ENCODE results near the gene DGKZ. TPM values are rescaled to one million over a fixed set of nuclear protein-coding genes. Genes with fewer than 3 reads are reported as not detected.

Gene DGKZ
- total and polyA plus RNA-seq, 2 of the 13 experiments (the other 11 are each of a cell fraction or from before 2014, with no cell fraction given), result 15.8 to 20.7 TPM

- TF ChIP-seq NFE2 (CRISPR knock-in tag; IDR thresholded peaks at IDR 0.05), result no peak
- no peak for TF ChIP-seq MAZ (IDR thresholded peaks at IDR 0.05; ENCODE audit: borderline replicate concordance, low read depth, low read length)
- TF ChIP-seq MAZ (CRISPR knock-in tag; IDR thresholded peaks at IDR 0.05; ENCODE audit: low read depth), result peak; percentile 50; the same call in 1 of the 2 replicates
- peak; percentile 96 for TF ChIP-seq MTF2 (CRISPR knock-in tag; IDR thresholded peaks at IDR 0.05; ENCODE audit: borderline replicate concordance)
- no peak for TF ChIP-seq TEAD2 (CRISPR knock-in tag; IDR thresholded peaks at IDR 0.05)
- peak; percentile 48 for TF ChIP-seq ASH2L (IDR thresholded peaks at IDR 0.05; ENCODE audit: insufficient read length, low read depth, low read length)
- TF ChIP-seq BATF2 (CRISPR knock-in tag; IDR thresholded peaks at IDR 0.05), result no peak
- no peak for TF ChIP-seq HNF4G (IDR thresholded peaks at IDR 0.05; ENCODE audit: borderline replicate concordance, low read depth, low read length)
- TF ChIP-seq HNF4G (CRISPR knock-in tag; IDR thresholded peaks at IDR 0.05; ENCODE audit: borderline replicate concordance, low read depth), result no peak
- no peak for TF ChIP-seq ZBTB8A (CRISPR knock-in tag; IDR thresholded peaks at IDR 0.05; ENCODE audit: borderline replicate concordance, low read depth)
- TF ChIP-seq ZNF136 (CRISPR knock-in tag; IDR thresholded peaks at IDR 0.05; ENCODE audit: low read depth), result no peak
- TF ChIP-seq HBP1 (CRISPR knock-in tag; IDR thresholded peaks at IDR 0.05; ENCODE audit: low read depth), result no peak; the same call in 1 of the 2 replicates
- no peak; the same call in 1 of the 2 replicates for TF ChIP-seq IRF9 (CRISPR knock-in tag; IDR thresholded peaks at IDR 0.05; ENCODE audit: borderline replicate concordance)
- TF ChIP-seq SMC3 (IDR thresholded peaks at IDR 0.05; ENCODE audit: low read length), result no peak
- TF ChIP-seq SAFB2 (CRISPR knock-in tag; IDR thresholded peaks at IDR 0.05; ENCODE audit: borderline replicate concordance, low read depth), result 0 out of 2 replicates have a peak, but pooled peaks have one; percentile 36
- TF ChIP-seq ZNF24 (IDR thresholded peaks at IDR 0.05), result no peak
- TF ChIP-seq RERE (CRISPR knock-in tag; IDR thresholded peaks at IDR 0.05; ENCODE audit: low read depth), result no peak
- TF ChIP-seq ZFY (CRISPR knock-in tag; IDR thresholded peaks at IDR 0.05), result peak; percentile 48; the same call in 1 of the 2 replicates
- TF ChIP-seq SRY (CRISPR knock-in tag; IDR thresholded peaks at IDR 0.05), result no peak
- TF ChIP-seq HES4 (CRISPR knock-in tag; IDR thresholded peaks at IDR 0.05; ENCODE audit: borderline replicate concordance), result peak; percentile 77; the same call in 1 of the 2 replicates
- TF ChIP-seq NR2F2 (IDR thresholded peaks at IDR 0.05; ENCODE audit: borderline replicate concordance, low read depth), result no peak
Measured at GRCh38 chr11:46389450-46390330, 42.4 kb downstream of the DGKZ start (continued).

Measured in HepG2 (cell line).